SU-DHL-6 (cell line): ENCODE measurements around the gene BLVRB.

ENCODE experiments used
- EZH2phosphoT487 ChIP-seq: fragments of 200-600 bp; sonication (generic), shearing (Covaris generic); conservative IDR thresholded peaks from 2 replicates; pipeline ENCODE4 v1.6.1; 2018; ENCODE audit warnings: mild to moderate bottlenecking, antibody characterized with exemption, low read length, moderate library complexity, mixed read lengths
- TF ChIP-seq, protein P1 (sequence below): fragments of 200-600 bp; sonication (generic); IDR thresholded peaks from one replicate; pipeline ENCODE4 v1.5.1; 2017; ENCODE audit warnings: antibody characterized with exemption, mild to moderate bottlenecking, low read length, moderate library complexity; ENCODE audit not compliant: insufficient read depth, poor library complexity, severe bottlenecking

GRCh38 chr19:40513345-40513678, 47.8 kb upstream of the BLVRB start:
- TF ChIP-seq, protein P1, sequence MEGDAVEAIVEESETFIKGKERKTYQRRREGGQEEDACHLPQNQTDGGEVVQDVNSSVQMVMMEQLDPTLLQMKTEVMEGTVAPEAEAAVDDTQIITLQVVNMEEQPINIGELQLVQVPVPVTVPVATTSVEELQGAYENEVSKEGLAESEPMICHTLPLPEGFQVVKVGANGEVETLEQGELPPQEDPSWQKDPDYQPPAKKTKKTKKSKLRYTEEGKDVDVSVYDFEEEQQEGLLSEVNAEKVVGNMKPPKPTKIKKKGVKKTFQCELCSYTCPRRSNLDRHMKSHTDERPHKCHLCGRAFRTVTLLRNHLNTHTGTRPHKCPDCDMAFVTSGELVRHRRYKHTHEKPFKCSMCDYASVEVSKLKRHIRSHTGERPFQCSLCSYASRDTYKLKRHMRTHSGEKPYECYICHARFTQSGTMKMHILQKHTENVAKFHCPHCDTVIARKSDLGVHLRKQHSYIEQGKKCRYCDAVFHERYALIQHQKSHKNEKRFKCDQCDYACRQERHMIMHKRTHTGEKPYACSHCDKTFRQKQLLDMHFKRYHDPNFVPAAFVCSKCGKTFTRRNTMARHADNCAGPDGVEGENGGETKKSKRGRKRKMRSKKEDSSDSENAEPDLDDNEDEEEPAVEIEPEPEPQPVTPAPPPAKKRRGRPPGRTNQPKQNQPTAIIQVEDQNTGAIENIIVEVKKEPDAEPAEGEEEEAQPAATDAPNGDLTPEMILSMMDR, result no peak
- no peak for TF ChIP-seq EZH2phosphoT487
